GM19193 (cell line): ENCODE results near the gene PRRT3.

ENCODE experiments used
- POLR2A ChIP-seq: IDR thresholded peaks from 4 replicates; pipeline ENCODE4 v1.6.1; 2011; ENCODE audit not compliant: insufficient read depth, insufficient read length; ENCODE audit errors: extremely low read depth

The PRRT3 gene

DNA sequence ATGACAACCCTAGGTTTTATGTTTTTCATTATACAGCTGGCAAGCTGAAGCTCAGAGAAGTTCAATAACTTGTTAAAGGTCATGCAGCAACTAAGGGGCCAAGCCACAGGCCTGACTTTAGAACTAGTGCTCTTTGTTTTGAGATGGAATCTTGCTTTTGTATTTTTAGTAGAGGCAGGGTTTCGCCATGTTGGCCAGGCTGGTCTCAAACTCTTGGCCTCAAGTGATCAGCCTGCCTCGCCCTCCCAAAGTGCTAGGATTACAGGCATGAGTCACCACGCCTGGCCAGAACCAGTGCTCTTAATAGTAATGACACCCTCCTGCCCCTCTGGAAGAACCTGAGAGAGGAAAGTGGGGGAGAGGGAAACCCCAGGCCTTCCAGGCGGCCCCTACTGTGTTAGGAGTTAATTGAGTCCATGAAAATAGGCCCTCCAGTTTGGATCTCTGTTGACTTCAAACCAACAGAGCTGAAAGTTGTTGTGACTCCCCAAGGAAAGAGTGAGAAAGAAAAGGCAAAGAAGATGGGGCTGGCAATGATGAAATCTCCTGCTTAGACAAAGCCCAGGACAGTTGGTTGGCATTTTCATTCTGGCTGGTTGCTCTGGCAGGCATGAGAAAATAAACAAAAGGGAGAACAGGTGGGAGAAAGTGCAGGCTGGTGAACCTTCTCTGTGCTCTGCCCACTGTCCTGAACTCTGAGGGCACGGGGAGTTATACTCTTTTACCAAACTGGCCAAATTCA lies 3.6 kb upstream of the PRRT3 start:
- TF ChIP-seq POLR2A = no peak

DNA sequence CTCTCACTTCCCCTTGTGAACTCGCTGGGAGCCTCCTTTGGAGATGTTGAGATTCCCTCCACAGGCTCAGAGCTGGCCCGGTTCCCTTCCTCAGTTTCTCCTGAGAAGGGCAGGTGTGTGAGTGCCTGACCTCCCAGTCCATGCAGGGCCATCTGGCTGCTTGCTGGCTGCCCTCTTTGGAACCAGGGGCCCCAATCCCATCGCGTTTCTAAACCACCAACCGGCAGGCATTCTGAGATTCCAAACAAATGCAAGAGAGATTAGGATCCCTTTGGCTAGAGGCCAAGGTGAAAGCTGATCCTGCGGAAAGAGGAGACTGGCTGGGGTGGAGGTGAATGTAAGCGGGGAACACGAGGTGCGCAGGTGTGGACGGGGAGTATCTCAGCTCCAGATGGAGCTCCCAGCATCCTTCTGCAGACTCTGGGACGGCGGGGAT lies 2.9 kb upstream of the PRRT3 start:
- no peak for TF ChIP-seq POLR2A

DNA sequence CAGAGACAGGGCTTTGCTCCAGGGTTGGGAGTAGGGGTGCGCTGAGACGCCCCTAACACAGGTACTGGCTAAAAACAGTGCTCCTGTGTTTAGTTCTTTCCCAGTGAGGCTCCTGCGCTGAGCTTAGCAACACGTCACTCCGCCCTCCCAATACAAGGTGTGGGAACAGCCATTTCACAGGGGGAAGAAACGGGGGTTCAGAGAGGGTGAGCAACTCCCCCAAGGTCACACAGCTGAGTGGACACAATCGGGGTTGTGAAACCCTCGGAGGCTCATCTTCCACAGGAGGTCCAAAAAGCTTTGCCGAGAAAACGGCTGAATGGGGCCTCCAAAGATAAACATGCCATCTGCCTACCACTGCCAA lies 628 bp downstream of the PRRT3 start:
- no peak for TF ChIP-seq POLR2A

DNA sequence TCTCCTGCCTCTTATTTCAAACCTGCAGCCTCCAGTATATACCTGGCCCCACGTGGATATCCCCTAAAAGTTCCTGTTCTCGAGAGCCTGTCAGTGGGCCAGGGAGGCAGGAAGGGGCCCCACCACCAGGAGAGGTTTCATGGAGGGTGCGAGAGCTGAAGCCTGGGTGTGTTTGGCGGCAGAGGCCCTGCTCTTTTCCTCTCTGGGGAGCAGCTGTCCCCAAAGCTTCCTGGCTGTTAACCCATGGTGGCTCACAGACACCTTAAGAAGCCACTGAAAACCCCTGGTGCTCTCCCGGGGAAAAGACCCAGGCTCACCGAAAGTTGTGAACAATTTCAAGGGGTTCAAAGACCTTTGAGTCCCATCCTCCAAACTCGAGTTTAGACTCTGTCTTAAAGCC lies 1.1 kb downstream of the PRRT3 start:
- no peak for TF ChIP-seq POLR2A

DNA sequence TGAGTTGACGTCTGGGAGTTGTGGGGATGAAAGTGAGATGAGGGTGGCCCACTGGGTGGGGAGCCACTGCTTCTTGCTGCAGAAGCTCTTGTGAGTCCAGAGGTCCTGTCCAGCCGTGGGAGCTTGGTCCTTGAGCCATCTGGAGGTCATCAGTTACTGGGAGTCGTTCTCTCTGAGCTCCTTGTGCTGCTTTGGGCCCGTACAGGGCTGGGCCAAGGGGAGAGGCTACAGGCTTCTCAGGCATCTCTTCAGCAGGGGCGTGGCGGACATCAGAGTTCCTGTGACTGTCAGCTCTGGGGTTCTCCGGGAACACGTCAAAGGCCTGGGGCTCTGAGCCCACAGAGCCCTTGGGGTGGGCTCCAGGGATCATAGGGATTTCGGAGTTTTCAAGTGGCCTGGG lies 2.6 kb downstream of the PRRT3 start:
- no peak for TF ChIP-seq POLR2A

DNA sequence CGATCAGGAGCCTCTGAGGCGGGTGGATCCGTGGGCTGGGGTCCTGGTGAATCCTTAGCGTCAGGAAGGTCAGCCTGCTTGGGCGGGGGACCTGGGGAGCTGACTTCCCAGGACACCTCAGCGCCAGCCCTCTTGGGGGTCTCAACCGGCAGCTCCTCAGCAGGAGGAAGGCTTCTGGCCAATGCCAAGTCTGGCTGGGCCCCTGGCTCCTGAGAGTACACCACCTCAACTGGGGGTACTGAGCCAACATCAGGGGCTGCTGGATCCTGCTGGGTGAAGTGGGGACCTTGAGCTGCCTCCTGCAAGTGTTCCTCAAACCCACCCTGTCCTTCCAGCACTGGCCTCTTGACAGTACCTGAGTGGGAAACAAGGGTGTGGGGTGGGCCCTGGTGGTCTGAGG lies 3.1 kb downstream of the PRRT3 start:
- TF ChIP-seq POLR2A = no peak

DNA sequence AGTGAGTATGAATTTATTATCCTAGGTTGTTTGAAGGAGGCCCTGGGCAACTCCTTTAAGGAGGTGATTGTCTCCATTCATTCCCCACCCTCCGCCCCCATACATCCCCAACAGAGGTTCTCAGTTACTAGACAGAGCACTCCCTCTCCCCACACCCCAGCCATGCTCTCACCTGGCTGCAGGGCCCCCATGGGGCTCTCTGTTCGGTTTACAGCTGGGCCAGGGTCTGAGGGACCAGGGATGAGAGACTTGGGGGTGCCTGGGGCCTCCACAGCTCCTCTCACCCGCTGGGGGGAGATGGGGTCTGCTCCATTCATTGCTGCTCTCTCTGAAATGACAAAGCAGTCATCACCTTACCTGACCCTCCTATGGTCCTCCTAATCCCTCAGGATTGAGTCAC lies 3.6 kb downstream of the PRRT3 start:
- no peak for TF ChIP-seq POLR2A

DNA sequence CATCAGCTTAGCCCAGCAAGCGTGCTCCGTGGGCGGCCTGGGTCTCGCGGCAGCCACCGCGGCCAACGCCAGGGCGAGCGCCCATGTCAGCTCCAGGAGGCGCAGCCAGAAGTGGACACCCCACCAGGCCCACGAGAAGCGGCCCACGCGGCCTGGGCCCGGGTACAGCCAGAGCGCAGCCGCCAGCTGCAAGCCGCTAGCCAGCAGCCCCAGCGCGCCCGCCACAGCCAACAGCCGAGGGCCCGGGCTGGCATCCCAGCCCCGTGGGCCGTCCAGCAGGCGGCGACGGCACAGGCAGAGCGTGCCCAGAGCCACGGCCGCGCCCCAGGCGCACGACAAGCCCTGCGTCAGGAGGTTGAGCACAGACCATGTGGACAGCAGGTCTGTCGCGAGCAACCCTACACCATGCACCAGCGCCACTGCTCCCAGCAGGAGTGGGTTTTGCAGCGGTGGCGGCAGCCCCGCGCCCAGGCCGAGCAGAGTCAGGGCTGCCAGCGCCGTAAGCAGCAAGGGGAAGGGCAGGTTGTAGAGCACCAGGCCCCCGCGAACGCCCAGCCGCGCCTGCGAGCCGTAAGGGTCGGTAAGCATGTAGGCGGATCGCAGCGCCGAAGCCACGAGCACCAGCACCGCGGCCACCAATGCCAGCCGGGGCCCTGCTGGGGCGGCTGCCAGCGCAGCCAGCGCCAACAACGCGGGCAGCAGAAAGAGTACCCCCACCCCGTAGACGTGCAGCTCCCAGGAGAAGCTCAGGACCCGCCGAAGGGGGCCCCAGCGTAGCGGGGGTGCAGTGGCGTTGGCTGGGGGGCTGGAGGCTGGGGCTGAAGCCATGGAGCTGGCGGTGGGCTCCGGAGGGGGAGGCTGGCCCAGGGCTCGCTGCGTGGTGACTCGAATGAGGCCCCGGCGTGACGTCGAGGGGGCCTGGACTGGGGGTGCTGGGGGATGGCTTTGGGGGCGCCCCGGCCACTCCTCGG lies 4.9 kb downstream of the PRRT3 start:
- no peak for TF ChIP-seq POLR2A

DNA sequence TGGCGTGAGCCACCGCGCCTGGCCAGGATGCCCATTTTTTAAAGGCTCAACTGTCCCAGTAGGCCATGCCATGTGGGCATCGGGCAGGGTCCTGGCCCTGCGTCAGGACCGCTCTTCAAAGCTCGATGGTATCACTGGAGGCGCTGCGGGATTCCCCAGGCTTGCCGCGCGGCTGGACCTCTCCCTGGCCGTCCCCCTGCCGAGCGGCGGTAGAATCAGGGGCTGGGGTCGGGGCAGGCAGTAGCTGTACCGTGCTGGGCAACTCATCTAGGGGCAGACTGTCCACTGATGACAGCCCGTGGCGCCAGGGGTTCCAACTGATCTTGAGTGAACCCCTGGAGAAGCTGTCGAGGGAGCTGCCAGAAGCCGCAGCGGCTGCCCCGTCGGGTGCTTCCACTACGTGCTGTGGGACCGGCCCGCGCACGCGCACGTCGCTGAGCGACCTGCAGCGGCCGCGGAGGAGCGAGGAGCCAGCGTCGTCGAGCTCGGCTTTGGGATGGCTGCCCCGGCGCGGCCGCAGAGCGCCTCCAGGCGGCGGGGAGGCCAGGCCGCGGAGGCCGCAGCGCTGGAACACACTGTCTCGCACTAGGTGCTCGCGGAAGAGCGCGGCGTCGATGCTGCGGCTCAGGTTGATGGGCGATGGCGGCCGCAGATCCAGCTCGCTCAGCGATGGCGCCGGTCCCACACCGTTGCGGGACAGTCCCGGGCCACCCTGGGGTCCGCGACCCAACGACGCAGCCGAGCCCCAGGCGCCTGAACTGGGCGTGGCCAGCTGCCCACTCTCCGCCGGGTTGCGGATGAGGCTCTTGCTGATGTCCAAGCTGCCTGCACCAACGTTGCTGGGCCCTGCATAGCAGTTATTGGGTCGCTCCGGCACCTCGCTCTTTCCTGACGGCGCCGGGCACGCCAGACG lies 5.8 kb downstream of the PRRT3 start:
- TF ChIP-seq POLR2A = peak; percentile 48

DNA sequence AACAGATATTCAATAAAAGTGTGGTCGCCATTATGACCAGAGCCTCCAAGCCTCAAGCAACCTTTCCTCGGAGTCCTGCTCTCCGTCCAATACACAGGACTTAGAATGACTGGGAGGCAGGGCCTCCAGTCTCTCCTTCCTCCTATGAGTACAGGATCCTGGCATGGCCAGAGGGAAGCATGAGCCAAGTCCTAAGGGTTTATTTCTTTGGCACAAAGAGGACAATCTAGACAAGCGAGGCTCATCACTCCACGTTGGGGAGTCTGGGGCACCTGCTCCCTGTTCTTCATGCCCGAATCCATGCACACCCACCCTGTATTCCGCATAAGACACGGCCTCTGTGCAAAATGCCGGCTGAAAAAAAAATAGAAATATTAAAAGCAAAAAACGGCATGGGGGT lies 6.8 kb downstream of the PRRT3 start:
- TF ChIP-seq POLR2A = no peak

DNA sequence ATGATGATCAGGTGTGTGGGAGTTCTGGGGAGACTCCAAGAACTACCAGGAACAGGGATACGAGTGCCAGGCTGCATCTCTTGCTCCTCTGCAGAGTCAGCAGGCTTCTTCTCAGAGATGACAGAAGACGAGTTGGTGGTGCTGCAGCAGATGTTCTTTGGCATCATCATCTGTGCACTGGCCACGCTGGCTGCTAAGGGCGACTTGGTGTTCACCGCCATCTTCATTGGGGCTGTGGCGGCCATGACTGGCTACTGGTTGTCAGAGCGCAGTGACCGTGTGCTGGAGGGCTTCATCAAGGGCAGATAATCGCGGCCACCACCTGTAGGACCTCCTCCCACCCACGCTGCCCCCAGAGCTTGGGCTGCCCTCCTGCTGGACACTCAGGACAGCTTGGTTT lies 7.9 kb downstream of the PRRT3 start:
- TF ChIP-seq POLR2A = no peak

DNA sequence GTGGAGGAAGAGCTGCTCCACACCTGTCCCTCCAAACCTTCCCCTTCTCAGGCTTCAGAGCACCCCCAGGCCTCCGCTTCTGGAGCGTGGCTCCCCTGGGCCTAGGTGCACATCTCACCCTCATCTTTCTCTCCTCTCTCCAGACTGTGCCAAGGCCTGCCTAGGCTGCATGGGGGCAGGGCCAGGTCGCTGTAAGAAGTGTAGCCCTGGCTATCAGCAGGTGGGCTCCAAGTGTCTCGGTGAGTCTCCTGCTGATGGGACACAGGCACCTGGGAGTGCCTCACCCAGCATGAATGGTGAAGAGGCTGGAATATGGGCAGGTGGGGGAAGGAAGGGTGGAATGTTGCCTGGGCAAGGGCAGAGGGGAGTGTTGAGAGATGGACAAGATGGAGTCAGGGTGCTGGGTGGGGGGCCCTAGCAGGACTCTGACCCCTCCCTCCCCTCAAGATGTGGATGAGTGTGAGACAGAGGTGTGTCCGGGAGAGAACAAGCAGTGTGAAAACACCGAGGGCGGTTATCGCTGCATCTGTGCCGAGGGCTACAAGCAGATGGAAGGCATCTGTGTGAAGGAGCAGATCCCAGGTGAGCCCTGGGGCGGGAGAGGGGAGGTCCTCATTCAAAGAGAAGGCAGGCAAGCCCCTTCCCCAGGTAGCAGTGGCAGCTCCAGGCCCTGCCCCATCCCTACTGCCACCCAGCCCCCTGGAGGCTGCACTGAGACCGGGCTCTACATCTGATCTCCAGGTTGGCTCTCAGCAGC lies 9.1 kb downstream of the PRRT3 start:
- TF ChIP-seq POLR2A = no peak

DNA sequence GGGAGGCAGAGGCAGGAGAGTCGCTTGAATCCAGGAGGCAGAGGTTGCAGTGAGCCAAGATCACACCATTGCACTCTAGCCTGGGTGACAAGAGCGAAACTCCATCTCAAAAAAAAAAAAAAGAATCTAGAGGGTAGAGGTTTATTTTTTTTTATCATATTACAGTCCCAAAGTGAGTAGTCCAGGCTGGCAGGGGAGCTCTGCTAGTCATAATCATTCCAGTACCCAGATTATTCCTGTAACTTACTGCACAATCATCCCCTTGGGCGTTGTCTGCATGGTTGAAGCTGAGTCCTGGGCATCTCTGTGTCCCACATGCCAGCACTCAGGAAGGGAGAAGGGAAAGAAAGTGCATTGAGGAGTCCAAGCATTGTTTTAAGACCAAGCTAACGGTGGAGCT lies 10.0 kb downstream of the PRRT3 start:
- TF ChIP-seq POLR2A = no peak

DNA sequence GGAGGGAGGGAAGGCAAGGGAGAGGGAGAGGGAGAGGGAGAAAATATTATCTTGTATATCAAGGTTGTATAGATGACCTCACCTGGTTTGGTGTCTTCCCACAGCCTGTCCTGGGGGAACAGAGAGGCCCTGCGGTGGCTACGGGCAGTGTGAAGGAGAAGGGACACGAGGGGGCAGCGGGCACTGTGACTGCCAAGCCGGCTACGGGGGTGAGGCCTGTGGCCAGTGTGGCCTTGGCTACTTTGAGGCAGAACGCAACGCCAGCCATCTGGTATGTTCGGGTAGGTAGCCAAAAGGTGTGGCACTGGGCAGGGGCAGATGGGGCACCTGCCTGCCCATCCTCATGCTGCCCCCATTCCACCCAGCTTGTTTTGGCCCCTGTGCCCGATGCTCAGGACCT lies 11.5 kb downstream of the PRRT3 start:
- no peak for TF ChIP-seq POLR2A
